GM13976 (cell line): ENCODE data around the gene ADGRD2.

Experiments
- DNase-seq: peaks from one replicate; pipeline ENCODE4 v3.0.0; 2012; ENCODE audit warnings: low spot score
- CTCF ChIP-seq: IDR thresholded peaks from 2 replicates; pipeline ENCODE4 v1.5.1; 2012; ENCODE audit warnings: borderline replicate concordance, mild to moderate bottlenecking; ENCODE audit not compliant: insufficient read depth; ENCODE audit errors: extremely low read depth, missing control alignments, control extremely low read depth
- in situ Hi-C: fragments of 300-500 bp; cut with MboI; formaldehyde crosslinking; loops from one replicate; pipeline ENCODE4 v1.12.0; 2022; ENCODE audit warnings: low sequenced_read_pairs, mixed read lengths, inconsistent platforms; ENCODE audit not compliant: unreplicated experiment

ADGRD2 gene

GRCh38 chr9:124426361-124426760, 23.9 kb upstream of the ADGRD2 start:
- in situ Hi-C loops, result no loop called here
- no peak for TF ChIP-seq CTCF
- DNase-seq, result no peak

GRCh38 chr9:124427281-124427680, 23.0 kb upstream of the ADGRD2 start:
- DNase-seq, result no peak
- no peak for TF ChIP-seq CTCF
- in situ Hi-C loops, result no loop called here

- no peak for TF ChIP-seq CTCF
- in situ Hi-C loops, result no loop called here
- DNase-seq, result no peak
These were observed 21.3 kb upstream of the ADGRD2 start for GRCh38 chr9:124428751-124429529.

- no peak for DNase-seq
- no peak for TF ChIP-seq CTCF
- in situ Hi-C loops, result no loop called here
These were observed 20.8 kb upstream of the ADGRD2 start for GRCh38 chr9:124429530-124429867.

DNA sequence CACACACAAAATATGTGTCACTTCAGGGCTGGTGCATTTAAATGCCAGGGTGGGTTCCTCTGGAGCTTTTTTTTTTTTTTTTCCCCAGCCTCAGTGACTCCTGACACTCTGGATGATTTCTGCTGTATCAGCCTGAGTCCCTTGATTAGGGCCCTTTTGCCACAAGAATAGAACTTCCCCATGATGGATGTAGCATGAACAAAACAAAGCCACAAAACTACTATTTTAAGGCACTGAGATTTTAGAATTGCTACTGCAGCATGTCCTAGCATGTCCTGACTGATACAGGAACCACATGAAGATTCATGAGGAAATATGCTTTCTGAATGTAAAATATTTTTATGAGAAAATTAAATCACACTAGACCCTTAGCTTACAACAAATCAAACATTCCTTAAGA, 13.9 kb upstream of the ADGRD2 start:
- DNase-seq, result peak; percentile 40
- TF ChIP-seq CTCF, result no peak
- in situ Hi-C loops, result no loop called here

DNA sequence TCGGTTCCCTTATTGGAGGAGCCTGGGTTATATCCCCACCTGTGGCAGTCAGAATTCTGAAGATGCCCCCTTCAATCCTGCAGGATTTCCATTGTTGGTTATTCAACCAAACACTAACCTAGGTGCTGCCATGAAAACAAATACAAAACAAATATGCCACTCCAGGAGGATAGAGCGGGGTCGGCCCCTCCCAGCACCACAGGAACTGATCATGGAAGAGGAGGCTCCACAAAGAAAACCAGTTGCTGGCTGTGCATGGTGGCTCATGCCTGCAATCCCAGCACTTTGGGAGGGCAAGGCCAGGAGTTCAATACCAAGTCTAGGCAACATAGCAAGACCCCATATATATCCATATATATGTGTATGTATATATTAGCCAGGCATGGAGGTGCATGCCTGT, 13.2 kb upstream of the ADGRD2 start:
- no peak for DNase-seq
- in situ Hi-C loops, result no loop called here
- TF ChIP-seq CTCF, result no peak

DNA sequence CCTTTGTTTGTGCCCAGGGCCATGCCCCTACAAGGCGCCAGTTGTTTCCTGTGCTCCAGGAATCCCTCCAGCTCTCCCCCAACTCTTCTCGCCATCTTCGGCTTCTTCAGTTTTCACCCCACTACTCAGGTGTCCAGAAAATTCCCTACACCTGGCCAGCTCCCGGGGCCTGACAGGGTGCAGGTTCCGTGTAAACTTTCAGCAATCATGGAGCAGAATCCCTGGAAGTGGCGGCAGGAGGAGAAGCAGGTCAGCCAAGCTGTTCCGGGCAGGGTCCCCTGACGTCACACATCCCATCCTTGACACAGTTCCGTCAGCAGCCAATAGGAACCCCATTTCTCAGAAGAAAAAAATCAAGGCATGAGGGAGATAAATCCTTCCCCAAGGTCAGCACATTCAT, 12.2 kb upstream of the ADGRD2 start:
- no peak for TF ChIP-seq CTCF
- in situ Hi-C loops, result no loop called here
- DNase-seq, result no peak
